ENCODE results near the gene TM9SF2. TPM values are rescaled to one million over a fixed set of nuclear protein-coding genes. Genes with fewer than 3 reads are reported as not detected.

Gene TM9SF2
- total and polyA plus RNA-seq, 9 of the 15 experiments (the other 6 are each of a cell fraction or from before 2014, with no cell fraction given): 23.3 to 83.2 (median 55.1) TPM

DNA sequence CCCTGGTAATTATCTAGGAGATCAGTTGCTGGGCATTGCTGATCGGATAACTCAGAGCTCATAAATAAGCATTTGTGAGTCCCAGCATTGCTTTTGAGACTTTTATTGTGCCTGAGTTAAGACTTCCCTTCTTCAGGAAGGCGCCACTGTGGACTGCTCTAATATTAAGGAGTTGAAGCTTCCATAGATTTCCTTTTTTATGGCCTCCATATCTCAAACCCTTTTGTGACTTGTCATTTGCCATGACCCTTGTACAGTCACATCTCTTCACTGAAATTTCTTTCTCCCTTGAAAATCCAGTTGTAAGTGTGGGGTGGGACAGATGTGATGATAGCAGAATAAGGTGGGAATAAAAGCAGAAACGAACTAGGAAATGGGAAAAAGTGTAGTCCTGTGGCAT, 6.3 kb downstream of the TM9SF2 start (continued):
- TF ChIP-seq, protein P1, sequence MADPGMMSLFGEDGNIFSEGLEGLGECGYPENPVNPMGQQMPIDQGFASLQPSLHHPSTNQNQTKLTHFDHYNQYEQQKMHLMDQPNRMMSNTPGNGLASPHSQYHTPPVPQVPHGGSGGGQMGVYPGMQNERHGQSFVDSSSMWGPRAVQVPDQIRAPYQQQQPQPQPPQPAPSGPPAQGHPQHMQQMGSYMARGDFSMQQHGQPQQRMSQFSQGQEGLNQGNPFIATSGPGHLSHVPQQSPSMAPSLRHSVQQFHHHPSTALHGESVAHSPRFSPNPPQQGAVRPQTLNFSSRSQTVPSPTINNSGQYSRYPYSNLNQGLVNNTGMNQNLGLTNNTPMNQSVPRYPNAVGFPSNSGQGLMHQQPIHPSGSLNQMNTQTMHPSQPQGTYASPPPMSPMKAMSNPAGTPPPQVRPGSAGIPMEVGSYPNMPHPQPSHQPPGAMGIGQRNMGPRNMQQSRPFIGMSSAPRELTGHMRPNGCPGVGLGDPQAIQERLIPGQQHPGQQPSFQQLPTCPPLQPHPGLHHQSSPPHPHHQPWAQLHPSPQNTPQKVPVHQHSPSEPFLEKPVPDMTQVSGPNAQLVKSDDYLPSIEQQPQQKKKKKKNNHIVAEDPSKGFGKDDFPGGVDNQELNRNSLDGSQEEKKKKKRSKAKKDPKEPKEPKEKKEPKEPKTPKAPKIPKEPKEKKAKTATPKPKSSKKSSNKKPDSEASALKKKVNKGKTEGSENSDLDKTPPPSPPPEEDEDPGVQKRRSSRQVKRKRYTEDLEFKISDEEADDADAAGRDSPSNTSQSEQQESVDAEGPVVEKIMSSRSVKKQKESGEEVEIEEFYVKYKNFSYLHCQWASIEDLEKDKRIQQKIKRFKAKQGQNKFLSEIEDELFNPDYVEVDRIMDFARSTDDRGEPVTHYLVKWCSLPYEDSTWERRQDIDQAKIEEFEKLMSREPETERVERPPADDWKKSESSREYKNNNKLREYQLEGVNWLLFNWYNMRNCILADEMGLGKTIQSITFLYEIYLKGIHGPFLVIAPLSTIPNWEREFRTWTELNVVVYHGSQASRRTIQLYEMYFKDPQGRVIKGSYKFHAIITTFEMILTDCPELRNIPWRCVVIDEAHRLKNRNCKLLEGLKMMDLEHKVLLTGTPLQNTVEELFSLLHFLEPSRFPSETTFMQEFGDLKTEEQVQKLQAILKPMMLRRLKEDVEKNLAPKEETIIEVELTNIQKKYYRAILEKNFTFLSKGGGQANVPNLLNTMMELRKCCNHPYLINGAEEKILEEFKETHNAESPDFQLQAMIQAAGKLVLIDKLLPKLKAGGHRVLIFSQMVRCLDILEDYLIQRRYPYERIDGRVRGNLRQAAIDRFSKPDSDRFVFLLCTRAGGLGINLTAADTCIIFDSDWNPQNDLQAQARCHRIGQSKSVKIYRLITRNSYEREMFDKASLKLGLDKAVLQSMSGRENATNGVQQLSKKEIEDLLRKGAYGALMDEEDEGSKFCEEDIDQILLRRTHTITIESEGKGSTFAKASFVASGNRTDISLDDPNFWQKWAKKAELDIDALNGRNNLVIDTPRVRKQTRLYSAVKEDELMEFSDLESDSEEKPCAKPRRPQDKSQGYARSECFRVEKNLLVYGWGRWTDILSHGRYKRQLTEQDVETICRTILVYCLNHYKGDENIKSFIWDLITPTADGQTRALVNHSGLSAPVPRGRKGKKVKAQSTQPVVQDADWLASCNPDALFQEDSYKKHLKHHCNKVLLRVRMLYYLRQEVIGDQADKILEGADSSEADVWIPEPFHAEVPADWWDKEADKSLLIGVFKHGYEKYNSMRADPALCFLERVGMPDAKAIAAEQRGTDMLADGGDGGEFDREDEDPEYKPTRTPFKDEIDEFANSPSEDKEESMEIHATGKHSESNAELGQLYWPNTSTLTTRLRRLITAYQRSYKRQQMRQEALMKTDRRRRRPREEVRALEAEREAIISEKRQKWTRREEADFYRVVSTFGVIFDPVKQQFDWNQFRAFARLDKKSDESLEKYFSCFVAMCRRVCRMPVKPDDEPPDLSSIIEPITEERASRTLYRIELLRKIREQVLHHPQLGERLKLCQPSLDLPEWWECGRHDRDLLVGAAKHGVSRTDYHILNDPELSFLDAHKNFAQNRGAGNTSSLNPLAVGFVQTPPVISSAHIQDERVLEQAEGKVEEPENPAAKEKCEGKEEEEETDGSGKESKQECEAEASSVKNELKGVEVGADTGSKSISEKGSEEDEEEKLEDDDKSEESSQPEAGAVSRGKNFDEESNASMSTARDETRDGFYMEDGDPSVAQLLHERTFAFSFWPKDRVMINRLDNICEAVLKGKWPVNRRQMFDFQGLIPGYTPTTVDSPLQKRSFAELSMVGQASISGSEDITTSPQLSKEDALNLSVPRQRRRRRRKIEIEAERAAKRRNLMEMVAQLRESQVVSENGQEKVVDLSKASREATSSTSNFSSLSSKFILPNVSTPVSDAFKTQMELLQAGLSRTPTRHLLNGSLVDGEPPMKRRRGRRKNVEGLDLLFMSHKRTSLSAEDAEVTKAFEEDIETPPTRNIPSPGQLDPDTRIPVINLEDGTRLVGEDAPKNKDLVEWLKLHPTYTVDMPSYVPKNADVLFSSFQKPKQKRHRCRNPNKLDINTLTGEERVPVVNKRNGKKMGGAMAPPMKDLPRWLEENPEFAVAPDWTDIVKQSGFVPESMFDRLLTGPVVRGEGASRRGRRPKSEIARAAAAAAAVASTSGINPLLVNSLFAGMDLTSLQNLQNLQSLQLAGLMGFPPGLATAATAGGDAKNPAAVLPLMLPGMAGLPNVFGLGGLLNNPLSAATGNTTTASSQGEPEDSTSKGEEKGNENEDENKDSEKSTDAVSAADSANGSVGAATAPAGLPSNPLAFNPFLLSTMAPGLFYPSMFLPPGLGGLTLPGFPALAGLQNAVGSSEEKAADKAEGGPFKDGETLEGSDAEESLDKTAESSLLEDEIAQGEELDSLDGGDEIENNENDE (IDR thresholded peaks at IDR 0.05; ENCODE audit: low read depth, low read length): no peak
- TF ChIP-seq RREB1 (CRISPR knock-in tag; IDR thresholded peaks at IDR 0.05) (no peak), NBN (IDR thresholded peaks at IDR 0.05; ENCODE audit: low read depth) (no peak)
